HG03354 (cell line): ENCODE data around the gene KRTAP10-11.
"Not testable (repeated sequence)": the region's sequence is repeated elsewhere in the genome, so short reads cannot be mapped to it uniquely, and the experiment has no call there.

Experiments used
- ATAC-seq: cut with Tn5 transposase; IDR thresholded peaks from one replicate; pipeline ENCODE4 v1.9.1; 2021; ENCODE audit warnings: mild to moderate bottlenecking; ENCODE audit not compliant: unreplicated experiment, poor library complexity, severe bottlenecking

Gene KRTAP10-11

DNA sequence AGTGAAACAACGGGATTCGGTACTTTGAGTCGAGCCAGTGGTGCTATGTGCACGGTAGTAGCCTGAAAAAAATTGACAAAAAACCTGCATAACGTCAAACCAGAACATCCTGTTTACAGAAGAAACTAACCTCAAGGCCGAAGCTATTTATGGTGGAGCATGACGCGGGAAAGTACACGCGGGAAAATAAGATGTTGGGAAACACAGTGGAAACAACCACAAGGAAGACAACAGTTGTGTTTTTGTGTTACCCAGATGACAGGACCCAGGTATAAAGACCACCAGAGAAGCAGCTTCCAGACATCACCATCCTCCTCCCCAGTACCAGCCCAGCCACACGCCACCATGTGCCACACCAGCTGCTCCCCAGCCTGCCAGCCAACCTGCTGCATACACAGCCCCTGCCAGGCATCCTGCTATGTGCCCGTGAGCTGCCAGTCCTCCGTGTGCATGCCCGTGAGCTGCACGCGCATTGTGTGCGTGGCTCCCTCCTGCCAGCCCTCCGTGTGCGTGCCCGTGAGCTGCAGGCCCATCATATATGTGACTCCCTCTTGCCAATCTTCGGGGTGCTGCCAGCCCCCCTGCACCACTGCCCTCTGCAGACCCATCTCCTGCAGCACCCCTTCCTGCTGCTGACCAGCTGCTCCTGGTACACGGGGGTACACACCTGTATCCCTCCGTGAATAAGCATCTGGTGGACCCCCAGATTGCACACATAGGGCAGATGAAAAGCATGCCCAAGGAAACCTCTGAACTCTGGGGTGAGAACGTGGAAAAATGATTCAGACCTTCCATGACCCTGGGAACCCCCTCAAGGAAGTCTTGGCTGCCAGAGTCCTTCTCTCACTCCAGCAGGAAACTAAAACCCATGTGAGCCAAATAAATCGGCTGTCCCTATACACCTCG lies 11.7 kb downstream of the KRTAP10-11 start, which contains the start of gene KRTAP12-3:
TSS of gene KRTAP12-3 (plus strand) at position 298 of the 906 bp plus-strand sequence. CDS start at position 346, 48 bp downstream.
- no peak for ATAC-seq

DNA sequence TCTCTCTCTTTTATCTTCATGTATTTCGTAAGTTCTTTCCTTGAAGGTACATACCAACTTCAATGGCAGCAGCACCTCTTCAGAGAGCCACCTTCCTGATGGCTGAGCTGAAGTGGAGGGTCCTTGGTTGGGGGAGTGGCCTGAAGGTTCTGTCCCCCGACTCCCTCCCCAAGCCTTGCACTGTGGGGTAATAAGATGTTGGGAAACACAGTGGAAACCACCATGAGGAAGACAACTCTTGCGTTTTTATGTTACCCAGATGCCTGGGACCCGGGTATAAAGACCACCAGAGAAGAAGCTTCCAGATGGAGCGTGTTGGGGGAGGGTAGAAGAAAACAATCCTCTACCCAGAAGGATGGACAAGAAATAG lies 12.3 kb downstream of the KRTAP10-11 start:
- ATAC-seq: no peak

DNA sequence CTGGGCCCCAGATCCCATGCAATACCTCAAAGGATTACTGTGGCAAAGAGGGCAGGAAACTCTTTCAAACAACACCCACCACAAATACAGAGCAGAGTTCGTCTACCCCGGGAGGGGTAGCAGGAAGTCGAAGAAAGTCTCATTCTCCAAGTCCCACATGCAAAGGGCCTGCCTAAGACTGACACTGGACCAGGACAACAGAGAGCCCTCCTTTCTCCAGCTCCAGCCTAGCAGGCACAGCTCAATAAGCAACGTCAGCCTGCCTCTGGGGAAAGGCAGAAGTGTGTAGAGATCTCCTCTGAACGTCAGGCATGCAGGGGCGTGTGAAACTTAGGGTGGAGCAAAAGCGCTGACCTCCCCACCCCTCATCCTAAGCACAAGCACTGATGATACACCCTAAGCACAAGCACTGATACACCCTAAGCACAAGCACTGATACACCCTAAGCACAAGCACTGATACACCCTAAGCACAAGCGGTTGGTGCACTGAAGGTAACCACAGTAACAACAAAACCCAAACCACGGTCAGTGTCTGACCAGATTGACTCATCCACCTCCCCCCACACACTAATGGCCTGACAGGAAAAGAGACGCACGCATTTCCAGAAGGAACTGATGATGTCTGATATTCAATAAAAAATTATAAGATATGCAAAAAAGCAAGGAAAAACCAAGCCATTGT lies 12.8 kb downstream of the KRTAP10-11 start:
- no peak for ATAC-seq

DNA sequence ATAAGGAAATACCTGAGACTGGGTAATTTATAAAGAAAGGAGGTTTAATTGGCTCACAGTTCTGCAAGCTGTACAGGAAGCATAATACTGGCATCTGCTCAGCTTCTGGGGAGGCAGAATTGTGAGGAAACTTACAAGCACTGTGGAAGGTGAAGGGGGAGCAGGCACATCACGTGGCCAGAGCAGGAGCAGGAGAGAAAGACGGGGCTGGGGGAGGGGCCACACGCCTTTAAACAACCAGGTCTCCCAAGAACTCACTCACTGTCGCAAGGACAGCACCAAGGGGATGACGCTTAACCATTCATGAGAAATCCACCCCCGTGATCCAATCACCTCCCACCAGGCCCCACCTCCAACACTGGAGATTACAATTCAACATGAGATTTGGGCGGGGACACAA lies 15.4 kb downstream of the KRTAP10-11 start:
- ATAC-seq: not testable (repeated sequence)

DNA sequence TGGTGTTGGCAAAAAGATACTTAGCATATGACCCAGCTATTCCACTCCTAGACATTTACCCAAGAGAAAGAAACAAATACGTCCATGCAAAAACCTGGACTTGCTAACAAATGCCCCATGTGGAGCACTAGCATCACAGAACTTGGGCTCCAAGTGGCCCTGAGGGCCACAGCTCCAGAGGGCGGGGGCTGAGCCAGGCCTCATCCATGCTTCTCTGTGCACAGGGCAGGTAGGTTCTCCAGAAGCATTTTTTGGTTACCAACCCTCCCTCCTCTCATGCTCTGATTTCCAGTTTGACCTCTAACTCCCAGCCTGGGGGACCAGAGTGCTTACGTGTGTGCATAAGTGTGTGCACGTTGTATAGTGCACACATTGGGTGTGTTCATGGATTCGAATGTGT lies 18.5 kb downstream of the KRTAP10-11 start:
- no peak for ATAC-seq

DNA sequence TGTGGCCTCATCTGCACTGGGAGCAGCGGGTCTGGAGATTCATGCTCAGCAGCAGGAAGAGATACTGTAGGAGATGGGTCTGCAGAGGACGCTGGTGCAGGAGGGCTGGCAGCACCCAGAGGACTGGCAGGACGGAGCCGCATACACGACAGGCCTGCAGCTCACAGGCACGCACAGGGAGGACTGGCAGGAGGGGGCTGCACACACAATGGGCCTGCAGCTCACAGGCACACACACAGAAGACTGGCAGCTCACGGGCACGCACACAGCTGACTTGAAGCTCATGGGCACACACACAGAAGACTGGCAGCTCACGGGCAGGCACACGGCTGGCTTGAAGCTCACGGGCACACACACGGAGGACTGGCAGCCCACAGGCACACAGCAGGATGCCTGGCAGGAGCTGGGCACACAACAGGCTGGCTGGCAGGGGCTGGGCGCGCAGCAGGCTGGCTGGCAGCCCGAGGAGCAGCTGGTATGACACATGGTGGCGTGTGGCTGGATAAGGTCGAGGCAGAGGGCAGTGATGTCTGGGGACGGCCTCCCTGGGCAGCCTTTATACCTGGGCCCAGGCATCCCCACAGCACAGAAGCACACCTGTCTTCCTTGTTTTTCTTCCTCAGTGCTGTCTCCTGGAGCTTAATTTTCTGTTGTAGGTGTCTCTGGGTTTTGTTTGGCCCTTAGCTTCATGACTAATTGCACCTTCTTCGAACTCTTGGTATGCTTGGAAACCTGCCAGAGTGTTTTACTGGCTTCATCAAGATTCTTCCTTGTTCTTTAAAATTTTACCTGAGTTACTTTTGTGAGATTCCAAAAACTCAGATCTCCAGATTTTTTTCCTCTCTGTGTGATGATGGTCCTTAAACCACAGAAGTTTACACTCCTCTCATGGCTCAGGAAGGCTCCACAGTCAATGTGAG lies 20.4 kb downstream of the KRTAP10-11 start, which contains the start of gene KRTAP12-2:
TSS of gene KRTAP12-2 (minus strand) at position 527 of the 920 bp plus-strand sequence. CDS start at position 486, 41 bp downstream.
- no peak for ATAC-seq

DNA sequence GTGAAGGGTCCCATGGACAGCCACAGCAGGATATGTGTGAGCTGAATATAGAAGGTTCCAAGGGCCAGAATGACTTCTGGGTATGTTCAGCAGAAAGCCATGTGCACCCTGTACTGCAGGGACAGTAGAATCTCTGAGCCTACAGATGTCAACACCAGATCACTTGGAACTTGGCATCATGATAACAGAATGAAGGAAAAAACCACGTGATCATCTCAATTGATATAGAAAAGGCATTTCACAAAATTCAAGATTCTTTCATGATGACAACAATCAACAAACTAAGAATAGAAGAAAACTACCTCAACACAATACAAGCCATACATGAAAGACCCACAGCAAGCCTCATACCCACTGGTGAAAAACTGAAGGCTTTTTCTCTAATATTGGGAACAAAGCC lies 21.4 kb downstream of the KRTAP10-11 start:
- no peak for ATAC-seq

DNA sequence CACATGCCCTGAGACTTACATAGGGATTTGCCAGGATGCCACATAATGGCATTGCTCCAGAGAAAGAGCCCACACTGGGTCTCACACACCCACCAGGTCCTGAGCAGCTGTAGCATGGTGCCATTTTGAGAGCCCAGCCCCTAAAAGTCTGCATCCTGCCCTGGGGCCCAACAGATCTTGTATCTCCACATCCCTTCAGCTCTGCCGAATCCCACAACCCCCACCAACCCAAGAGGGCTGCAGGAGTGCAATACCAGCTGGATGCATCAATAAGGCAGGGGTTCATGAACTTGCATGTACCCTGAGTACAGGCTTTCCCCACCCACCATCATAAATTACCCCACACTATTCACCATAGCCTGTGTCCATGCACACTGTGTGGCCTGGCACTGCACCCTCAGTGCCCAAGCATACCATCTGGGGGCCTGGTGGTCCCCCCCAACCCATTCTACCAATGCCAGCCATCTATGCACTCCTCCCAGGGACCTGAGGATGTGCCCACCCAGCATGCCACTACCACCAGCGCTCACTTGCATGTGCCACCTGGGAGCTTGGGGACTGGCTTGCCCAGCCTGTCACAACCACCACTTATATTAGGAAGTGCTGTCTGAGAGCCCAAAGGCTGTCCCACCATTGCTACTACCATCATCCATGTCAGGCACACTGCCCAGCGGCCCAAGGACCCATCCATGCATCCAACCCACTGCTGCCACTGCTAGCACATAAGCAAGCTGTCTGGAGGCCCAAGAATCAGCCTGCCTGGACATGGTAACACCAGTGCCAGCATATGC lies 24.6 kb downstream of the KRTAP10-11 start:
- ATAC-seq: no peak

DNA sequence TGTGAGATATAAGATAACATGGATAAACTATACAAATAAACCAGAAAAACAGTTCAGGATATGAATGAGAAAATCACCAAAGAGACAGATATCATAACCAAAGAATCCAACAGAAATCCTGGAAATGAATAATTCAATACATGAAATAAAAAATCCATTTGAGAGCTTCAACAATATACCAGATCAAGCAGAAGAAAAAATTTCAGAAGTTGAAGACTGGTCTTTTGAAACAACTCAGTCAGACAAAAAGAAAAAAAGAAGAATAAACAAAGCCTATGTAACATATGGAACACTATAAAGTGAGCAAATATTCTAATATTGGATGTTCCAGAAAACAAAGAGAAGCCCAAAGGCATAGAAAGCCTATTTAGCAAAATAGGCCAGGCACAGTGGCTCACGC lies 25.7 kb downstream of the KRTAP10-11 start:
- no peak for ATAC-seq

DNA sequence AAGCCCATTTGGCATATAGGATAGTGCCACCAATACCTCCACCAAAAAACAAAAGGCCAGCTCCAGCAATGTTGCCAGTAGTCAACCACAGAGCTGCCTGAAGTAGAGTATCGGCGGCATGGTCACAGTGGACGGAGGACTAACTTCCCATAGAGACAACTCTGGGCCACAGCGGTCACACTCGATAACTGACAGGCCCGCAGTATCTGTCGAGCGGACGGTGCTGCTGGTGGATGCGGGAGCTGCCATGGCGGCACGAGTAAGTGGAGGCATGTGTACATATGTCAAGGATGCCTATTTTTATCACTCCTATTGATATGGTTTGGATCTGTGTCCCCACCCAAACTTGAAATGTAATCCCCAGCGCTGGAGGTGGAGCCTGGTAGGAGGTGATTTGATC lies 31.7 kb downstream of the KRTAP10-11 start:
- ATAC-seq: no peak

DNA sequence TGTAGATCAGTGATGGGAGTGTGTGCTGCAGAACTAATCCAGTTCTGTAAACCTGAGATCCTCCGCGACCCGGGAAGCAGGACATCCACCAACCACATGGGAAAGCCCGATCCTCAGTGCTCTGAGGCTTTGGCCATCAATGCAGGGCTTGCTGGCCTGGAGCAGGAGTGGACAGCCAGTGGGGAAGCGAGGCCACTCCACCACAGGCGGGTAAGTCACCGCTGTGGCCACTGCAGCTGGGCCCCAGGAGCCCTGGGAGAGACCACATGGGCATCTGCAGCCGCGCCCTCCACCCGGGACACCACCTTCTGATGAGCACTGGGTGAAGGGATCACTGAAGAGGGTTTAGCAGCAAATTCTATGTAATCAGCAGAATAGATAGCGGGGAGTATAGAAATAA lies 34.9 kb downstream of the KRTAP10-11 start:
- no peak for ATAC-seq

DNA sequence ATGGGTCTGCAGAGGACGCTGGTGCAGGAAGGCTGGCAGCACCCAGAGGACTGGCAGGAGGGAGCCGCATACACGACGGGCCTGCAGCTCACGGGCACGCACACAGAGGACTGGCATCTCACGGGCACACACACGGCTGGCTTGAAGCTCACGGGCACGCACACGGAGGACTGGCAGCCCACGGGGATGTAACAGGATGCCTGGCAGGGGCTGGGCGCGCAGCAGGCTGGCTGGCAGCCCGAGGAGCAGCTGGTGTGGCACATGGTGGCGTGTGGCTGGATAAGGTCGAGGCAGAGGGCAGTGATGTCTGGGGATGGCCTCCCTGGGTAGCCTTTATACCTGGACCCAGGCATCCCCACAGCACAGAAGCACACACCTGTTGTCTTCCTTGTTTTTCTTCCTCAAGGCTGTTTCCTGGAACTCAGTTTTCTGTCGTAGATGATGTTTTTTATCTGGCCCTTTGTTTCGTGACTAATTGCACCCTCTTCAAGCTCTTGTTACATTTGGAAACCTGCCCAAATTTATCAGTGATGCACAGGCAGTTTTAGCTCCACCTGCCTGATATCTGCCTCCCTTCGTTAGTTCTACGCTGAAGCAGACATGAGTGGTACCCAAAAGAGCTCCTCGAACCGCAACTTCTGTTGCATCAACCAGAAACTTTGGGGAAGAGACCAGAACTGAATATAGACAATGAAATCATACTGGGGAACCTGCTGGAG lies 35.8 kb downstream of the KRTAP10-11 start, which contains the start of gene KRTAP12-1:
TSS of gene KRTAP12-1 (minus strand) at position 303 of the 719 bp plus-strand sequence. CDS start at position 263, 40 bp downstream.
- ATAC-seq: no peak

DNA sequence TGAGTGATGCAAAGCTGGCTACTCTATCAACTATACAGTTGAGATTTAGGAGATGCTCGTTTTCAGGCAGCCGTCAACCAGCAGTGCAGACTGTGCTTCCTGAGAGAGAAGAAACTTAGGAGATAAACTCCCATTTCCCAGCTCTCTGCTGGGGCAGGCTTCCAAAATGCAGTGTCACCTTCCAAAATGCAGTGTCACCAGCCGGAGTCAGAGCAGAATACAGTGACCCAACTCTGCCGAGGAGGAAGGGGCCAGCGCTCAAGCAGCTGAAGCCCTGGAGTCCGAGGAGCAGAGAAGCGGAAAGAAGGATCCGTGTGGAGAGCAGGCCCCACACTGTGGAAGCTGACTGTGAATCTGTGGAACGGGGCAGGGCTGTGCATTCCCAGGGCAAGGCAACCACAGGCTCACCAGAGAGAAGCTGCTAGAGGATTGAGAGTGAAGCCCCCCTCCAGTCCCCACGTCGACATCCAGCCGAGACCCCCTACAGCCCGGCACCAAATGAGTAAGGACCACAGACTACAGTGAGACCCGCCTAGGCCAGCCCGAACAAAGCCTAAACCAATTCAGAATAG lies 36.5 kb downstream of the KRTAP10-11 start:
- no peak for ATAC-seq

DNA sequence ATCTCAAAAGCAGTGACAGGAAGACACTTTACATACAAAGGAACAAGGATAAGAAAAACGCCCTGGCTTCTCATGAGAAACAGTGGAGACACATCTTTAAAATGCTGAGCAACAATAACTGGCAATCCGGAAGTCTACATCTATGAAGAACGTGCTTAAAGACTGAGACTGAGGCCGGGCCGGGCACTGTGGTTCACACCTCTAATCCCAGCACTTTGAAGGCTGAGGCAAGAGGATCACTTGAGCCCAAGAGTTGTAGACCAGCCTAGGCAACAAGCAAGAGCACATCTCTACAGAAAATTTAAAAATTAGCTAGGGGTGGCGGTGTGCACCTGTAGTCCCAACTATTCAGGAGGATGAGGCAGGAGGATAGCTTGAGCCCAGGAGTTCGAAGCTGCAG lies 37.9 kb downstream of the KRTAP10-11 start:
- no peak for ATAC-seq

DNA sequence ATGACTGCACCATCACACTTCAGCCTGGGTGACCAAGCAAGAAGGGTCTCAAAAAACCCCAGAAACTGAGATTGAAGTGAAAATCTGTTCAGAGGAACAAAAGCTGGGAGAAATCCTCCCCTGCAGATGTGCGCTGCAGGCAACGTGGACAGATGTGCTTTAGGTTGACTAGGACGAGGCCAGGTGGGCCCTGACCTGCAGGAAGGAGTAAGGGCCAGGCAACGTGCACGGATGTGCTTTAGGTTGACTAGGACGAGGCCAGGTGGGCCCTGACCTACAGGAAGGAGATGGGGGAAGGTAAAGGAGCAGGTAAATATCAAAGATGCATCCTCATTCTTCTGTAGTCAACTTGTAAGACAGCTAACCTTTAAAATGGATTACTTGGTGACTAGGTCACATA lies 38.3 kb downstream of the KRTAP10-11 start:
- ATAC-seq: no peak

DNA sequence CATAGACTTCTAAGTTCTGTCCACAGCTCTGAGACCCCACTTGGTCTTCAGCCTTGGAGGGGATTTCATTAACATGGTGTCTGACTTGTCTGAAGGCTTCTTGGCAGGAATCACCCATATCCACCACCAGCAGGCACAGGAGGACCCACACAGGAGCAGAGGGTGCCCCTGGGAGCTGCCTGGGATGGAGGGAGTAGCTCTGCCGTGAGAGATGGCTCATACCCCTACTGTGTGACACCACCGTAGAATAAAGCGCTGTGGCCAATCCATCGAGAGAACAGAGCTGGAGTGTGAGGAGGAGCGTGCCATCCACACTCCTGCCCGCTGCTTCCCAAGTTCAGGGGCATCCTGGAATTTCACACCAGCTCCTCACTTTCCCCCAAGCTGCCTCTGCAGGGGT lies 38.8 kb downstream of the KRTAP10-11 start:
- ATAC-seq: not testable (repeated sequence)

DNA sequence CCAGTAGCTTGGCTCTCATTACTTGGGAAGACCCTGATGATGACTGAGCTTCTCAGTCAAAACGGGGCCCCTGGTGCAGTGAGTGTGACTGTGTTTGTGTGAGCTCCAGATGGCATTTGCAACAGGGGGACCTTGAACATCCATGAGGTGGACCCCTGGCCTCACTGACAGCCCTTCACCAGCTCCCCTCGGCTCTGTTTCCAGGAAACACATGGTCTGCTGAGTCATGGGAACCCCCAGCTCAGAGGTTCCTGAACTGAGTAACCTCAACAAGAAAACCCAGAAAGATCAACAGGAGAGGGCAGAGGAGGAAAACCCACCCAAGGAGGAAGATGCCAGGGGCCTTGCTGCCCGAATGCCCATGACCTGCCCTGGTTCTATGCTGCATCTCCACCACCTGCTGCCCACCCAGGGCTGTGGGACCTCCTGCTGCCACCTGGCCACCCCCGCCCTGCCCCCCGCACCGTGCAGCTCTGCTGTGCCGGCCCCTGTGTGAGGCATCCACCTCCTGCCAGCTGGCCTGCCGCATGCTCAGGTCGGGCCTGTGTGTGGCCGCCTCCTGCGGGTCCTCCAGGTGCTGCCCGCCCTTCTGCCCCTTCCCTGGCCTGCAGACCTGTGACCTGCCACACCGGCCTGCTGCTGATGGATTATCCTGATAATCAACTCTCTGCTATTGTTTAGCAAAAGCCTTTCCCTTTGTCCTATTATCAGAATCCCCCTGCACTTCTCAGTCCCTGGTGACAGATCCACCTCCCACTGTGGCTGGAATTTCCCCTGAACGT lies 40.0 kb downstream of the KRTAP10-11 start:
- ATAC-seq: no peak
